Activated gamma-delta T cell treated with anti-CD3 and anti-CD28 coated beads, Interleukin-2, amount 50 U/mL, for 16 hours (primary cell): ENCODE results near the gene MRPL33.

Experiments used
- DNase-seq: peaks from one replicate; pipeline ENCODE4 v3.0.0-alpha.2; 2020; ENCODE audit warnings: low read depth

MRPL33 gene

GRCh38 chr2:27809761-27810241, 38.3 kb downstream of the MRPL33 start:
- DNase-seq = no peak

DNA sequence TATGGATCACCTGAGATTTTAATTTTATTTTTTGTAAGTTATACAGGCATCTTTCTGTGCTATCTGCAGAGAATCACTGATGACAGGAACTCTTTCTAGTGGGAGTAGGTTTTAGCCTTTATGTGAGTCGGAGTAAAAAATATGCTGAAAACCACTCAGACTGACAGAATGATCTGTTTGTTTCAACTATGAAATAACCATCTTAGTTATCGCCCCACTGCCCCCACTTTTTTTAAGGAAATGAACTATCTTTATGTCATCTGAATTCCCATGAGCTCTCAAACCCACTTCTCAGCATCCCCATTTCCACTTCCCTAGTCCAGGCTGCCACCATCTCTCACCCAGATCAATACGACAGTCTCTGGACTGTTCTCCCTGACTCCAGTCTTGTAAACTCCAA, 38.9 kb downstream of the MRPL33 start:
- no peak for DNase-seq

GRCh38 chr2:27811768-27812167, 40.2 kb downstream of the MRPL33 start:
- DNase-seq = no peak

DNA sequence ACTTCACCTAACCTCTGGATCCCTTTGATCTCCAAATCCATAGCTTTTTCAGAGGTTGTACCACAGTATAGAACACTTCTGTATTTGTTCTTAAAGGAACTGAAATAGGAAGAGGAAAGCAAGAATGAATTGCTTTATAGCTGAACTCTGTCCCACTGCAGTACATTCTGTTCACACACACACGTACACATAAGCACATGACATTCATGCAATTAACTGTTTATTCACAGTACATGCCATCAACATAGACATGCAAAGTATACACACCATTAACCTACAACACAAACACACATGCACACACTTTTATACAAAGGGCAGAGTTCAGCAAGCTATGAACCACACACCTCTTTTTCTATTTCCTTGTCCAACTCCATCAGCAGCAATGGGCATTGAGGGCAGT, 43.2 kb downstream of the MRPL33 start:
- DNase-seq = no peak

GRCh38 chr2:27815860-27816438, 44.4 kb downstream of the MRPL33 start:
- DNase-seq = no peak

- no peak for DNase-seq
Measured at GRCh38 chr2:27822049-27822448, 50.5 kb downstream of the MRPL33 start.

GRCh38 chr2:27823135-27823534, 51.6 kb downstream of the MRPL33 start:
- no peak for DNase-seq

DNA sequence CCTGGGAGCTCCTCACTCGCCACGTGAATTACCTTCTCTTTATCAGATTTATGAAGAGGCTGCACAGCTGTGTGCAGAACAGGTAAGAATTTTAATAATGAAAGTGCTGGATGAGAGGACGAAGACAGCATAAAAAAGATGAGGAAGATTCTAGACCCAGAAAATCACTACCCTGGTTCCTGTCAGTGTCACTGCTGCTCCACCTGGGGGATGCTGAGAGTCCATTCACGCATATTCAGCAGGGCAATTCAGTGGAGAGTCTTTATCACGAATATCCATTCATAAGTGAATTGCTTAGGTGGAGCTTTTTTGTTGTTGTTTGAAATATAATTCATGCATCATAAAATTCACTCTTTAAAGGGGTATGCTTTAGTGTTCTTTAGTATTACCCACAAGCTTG, 52.0 kb downstream of the MRPL33 start:
- no peak for DNase-seq

DNA sequence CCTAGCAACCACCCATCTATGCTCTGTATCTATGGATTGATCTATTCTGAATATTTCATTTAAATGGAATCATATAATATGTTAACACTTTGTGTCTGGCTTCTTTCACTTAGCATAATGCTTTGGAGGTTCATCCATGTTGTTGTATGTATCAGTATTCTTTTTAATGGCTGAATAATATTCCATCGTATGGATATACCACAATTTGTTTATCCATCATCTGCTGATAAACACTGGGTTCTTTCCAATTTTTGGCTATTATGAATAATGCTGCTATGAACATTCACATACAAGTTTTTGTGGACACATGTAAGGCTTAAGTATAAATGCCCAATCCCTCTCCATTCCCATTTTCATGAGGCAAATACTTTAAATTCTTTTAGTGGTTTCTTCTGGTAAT, 52.9 kb downstream of the MRPL33 start:
- no peak for DNase-seq

GRCh38 chr2:27828305-27828704, 56.8 kb downstream of the MRPL33 start:
- DNase-seq = no peak
